MCF 10A (cell line): ENCODE results near the gene ABHD15. TPM values are rescaled to one million over a fixed set of nuclear protein-coding genes. Genes with fewer than 3 reads are reported as not detected.

Source experiments
- Bru-seq: library from RNA; stranded (reverse); fragments of 400-500 nt; gene quantifications from one replicate; lab custom pipeline; 2021; lab: Mats Ljungman, UMichigan
- BruChase-seq, 2 experiments: library from RNA; stranded (reverse); fragments of 400-500 nt; gene quantifications; one replicate each; lab custom pipeline; 2021; lab: Mats Ljungman, UMichigan
- BruUV-seq: library from RNA; stranded (reverse); fragments of 400-500 nt; replicated peaks from 2 replicates; lab custom pipeline; 2021; lab: Mats Ljungman, UMichigan
- CTCF ChIA-PET: fragments of 300-600 bp; sonication (Branson Sonifier 250); formaldehyde crosslinking; extraction: SDS; loops from one replicate; lab custom pipeline; 2021; ENCODE audit warnings: antibody characterized with exemption, inconsistent platforms; lab: Yijun Ruan, JAX
- POLR2A ChIA-PET: fragments of 300-600, 350-650 bp; sonication (Branson Sonifier 250); formaldehyde crosslinking; extraction: SDS; loops from one replicate; lab custom pipeline; 2020; ENCODE audit warnings: antibody characterized with exemption, inconsistent platforms; lab: Yijun Ruan, JAX
- DNase-seq: peaks from one replicate; pipeline ENCODE4 v3.0.0-alpha.2; 2018; ENCODE audit not compliant: unreplicated experiment
- H3K27ac Mint-ChIP-seq: one replicate; pipeline ENCODE4 v1.8.0; 2022; ENCODE audit warnings: mild to moderate bottlenecking, low read depth, mixed read lengths; ENCODE audit not compliant: unreplicated experiment
- H3K27me3 Mint-ChIP-seq: one replicate; pipeline ENCODE4 v1.8.0; 2022; ENCODE audit warnings: mixed read lengths; ENCODE audit not compliant: insufficient read depth, unreplicated experiment
- H3K36me3 Mint-ChIP-seq: one replicate; pipeline ENCODE4 v1.8.0; 2022; ENCODE audit warnings: mild to moderate bottlenecking, moderate library complexity, mixed read lengths; ENCODE audit not compliant: insufficient read depth, unreplicated experiment
- H3K4me1 Mint-ChIP-seq: one replicate; pipeline ENCODE4 v1.8.0; 2022; ENCODE audit warnings: mixed read lengths; ENCODE audit not compliant: insufficient read depth, unreplicated experiment
- H3K4me3 Mint-ChIP-seq: one replicate; pipeline ENCODE4 v1.8.0; 2022; ENCODE audit warnings: mild to moderate bottlenecking, moderate library complexity, mixed read lengths; ENCODE audit not compliant: unreplicated experiment
- H3K9me3 Mint-ChIP-seq: one replicate; pipeline ENCODE4 v1.8.0; 2022; ENCODE audit warnings: mixed read lengths; ENCODE audit not compliant: unreplicated experiment
- intact Hi-C: fragments of 100-400 bp; cut with micrococcal nuclease; formaldehyde crosslinking; loops from 2 replicates; pipeline ENCODE4 v1.14.1; 2022
- long read RNA-seq: library from polyadenylated mRNA; stranded (forward); transcript quantifications from one replicate; pipeline ENCODE4 v2.0.0, GENCODE V29; 2022
- total RNA-seq: library from RNA; stranded (reverse); gene quantifications from 2 replicates; pipeline ENCODE4 v1.2.3, GENCODE V29; 2022
- TF ChIP-seq, protein P1 (sequence below): fragments of 200-600 bp; IDR thresholded peaks from one replicate; pipeline ENCODE4 v1.8.0; 2022; ENCODE audit warnings: antibody characterized with exemption, mild to moderate bottlenecking; ENCODE audit not compliant: unreplicated experiment

The ABHD15 gene, protein sequence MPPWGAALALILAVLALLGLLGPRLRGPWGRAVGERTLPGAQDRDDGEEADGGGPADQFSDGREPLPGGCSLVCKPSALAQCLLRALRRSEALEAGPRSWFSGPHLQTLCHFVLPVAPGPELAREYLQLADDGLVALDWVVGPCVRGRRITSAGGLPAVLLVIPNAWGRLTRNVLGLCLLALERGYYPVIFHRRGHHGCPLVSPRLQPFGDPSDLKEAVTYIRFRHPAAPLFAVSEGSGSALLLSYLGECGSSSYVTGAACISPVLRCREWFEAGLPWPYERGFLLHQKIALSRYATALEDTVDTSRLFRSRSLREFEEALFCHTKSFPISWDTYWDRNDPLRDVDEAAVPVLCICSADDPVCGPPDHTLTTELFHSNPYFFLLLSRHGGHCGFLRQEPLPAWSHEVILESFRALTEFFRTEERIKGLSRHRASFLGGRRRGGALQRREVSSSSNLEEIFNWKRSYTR
- 2.8 and 4.9 TPM in 2 replicates for total RNA-seq
- Bru-seq, nascent RNA: percentile 43 among the genes with signal in this experiment
- percentile 64 among the genes with signal in this experiment for BruChase-seq, experiment 1, labeled RNA remaining after a 6-hour chase
- BruChase-seq, experiment 2, labeled RNA remaining after a 2-hour chase: percentile 57 among the genes with signal in this experiment
- long read RNA-seq, transcript ABHD15-201 (2 exons, 3,592 nt): major isoform, 12 of 12 reads
- long read RNA-seq, partial matches to known transcripts: 0 of 12 reads
- long read RNA-seq, other reads (novel, unspliced or antisense): 0 of 12 reads

DNA sequence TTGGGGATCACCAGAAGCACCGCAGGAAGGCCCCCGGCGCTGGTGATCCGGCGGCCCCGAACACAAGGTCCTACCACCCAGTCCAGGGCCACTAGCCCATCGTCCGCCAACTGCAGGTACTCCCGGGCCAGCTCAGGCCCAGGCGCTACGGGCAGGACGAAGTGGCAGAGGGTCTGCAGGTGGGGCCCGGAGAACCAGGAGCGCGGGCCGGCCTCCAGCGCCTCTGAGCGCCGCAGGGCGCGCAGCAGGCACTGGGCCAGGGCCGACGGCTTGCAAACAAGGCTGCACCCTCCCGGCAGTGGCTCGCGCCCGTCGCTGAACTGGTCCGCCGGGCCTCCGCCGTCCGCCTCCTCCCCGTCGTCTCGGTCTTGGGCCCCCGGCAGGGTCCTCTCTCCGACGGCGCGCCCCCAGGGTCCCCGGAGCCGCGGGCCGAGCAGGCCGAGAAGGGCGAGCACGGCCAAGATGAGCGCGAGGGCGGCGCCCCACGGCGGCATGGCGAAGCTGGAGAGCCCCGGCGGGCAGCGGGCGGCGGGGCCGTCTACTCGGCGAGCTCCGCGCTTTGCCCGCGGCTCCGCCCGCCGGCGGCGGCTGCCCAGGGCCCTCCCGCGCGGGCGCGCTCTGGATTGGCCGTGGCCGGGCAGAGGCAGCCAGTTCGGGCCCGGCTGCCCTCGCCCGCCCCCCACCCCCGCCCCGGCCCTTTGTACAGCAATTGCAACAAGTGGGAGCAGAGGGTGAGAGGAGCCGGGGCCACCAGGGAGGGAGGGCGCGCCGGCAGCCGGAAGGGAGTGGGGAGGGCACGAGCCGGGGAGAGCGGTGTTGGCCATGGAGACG lies at the start of gene ABHD15:
TSS of gene ABHD15 (minus strand) at position 565 of the 831 bp plus-strand sequence. CDS start at position 494, 71 bp downstream.
- H3K27me3 Mint-ChIP-seq: no peaks in the 10 kb centered on the region
- H3K9me3 Mint-ChIP-seq: no peaks in the 10 kb centered on the region
- H3K36me3 Mint-ChIP-seq: peaks cover 9% of the 10 kb centered on the region
- POLR2A ChIA-PET: interaction anchor here (1.1 to 5.8 kb wide), 12 partner anchors 11 to 391 kb away, joined by 3 to 43 read pairs (median 6); partner anchors contain the start of genes ANKRD13B, SSH2 and TAOK1
- TF ChIP-seq, protein P1, sequence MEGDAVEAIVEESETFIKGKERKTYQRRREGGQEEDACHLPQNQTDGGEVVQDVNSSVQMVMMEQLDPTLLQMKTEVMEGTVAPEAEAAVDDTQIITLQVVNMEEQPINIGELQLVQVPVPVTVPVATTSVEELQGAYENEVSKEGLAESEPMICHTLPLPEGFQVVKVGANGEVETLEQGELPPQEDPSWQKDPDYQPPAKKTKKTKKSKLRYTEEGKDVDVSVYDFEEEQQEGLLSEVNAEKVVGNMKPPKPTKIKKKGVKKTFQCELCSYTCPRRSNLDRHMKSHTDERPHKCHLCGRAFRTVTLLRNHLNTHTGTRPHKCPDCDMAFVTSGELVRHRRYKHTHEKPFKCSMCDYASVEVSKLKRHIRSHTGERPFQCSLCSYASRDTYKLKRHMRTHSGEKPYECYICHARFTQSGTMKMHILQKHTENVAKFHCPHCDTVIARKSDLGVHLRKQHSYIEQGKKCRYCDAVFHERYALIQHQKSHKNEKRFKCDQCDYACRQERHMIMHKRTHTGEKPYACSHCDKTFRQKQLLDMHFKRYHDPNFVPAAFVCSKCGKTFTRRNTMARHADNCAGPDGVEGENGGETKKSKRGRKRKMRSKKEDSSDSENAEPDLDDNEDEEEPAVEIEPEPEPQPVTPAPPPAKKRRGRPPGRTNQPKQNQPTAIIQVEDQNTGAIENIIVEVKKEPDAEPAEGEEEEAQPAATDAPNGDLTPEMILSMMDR: no peak
- intact Hi-C loops: no loop called here
- DNase-seq: peak; percentile 54
- H3K4me1 Mint-ChIP-seq: peaks cover 14% of the 10 kb centered on the region
- BruUV-seq: no TSS peak
- peak within 1 kb of the TSS; percentile 80 for H3K4me3 Mint-ChIP-seq
- CTCF ChIA-PET: interaction anchor here (0.6 to 9.2 kb wide), 8 partner anchors 15 to 599 kb away, joined by 3 to 57 read pairs (median 3); partner anchors contain the start of gene ANKRD13B
- H3K27ac Mint-ChIP-seq: peak within 1 kb of the TSS; percentile 78

DNA sequence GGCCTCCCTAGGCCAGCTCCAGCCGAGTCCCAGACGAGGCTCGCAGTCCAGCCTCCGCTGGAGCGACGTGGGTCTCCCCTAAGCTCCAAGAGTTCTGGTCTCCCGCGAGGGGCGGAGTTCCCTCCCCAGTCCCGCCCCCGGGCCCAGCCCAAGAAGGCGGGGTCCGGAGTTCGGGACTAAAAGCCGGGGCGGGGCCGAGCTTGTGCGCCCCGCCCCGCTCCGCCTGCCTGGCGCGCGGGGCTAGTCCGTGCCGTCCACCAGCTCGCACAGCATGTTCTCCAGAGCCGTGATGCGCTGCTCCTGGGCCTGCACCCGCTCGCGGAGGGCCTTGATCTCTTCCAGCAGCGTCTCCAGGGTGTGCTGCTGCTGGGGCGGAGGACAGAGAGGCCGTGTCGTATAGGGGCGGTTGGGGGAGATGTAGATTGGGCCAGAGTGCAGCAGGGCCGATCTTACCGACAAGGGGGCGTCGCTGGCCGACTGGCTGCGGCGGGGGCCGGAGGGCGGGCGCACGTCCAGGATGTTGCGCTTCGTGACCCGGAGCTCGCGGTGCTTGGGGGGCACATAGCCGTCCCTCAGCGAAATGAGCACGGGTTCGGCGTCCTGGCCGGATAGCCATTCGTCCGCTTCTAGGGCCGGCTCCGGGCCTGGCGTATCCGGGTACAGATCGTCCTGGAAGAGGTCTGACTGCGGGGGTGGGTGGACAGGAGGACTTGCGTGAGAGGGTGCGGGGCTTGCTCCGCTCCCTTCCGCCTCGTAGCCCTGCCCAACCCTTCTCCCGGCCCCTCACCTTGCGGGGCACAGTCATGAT lies 48.9 kb upstream of the ABHD15 start:
- no peaks in the 10 kb centered on the region for H3K9me3 Mint-ChIP-seq

DNA sequence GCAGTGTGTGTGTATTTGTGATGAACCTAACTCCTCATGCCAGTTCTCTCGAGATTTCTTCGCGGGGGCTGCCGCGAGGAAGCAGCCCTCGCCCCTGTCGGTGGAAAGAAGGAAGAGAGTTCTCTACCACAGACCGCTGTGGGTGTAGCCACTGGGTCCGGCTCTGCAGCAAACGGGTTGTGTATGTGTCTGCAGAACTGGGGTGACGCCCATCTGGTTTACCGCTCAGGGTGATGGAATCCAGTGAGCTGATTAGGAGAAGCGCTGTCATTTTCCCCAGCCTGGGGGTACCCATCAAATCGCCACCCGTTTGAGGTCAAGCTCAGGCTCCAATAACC lies 48.2 kb upstream of the ABHD15 start:
- ChIA-PET CTCF (interaction anchor here (0.8 kb wide), 1 partner anchor 34 kb away, joined by 5 read pairs; no protein-coding TSS in a partner anchor), POLR2A (interaction anchor here (0.5 kb wide), 1 partner anchor 167 kb away, joined by 3 read pairs; no protein-coding TSS in a partner anchor)
- no peak for DNase-seq
- H3K27ac Mint-ChIP-seq: no peak overlapping the region
- peaks cover 8% of the 10 kb centered on the region for H3K4me1 Mint-ChIP-seq
- intact Hi-C loops: no loop called here
- no TSS peak for BruUV-seq
- no peaks in the 10 kb centered on the region for H3K27me3 Mint-ChIP-seq
- no peaks in the 10 kb centered on the region for H3K9me3 Mint-ChIP-seq
- no peak overlapping the region for H3K4me3 Mint-ChIP-seq
- no peaks in the 10 kb centered on the region for H3K36me3 Mint-ChIP-seq
- TF ChIP-seq, protein P1: no peak

More for the DNA sequence above, 48.9 kb upstream of the ABHD15 start:
- CTCF ChIA-PET: interaction anchor here (0.6 to 0.8 kb wide), 2 partner anchors 9 to 82 kb away, joined by 3 read pairs; no protein-coding TSS in a partner anchor
- TF ChIP-seq, protein P1: no peak
- POLR2A ChIA-PET: interaction anchor here (1.0 kb wide), 1 partner anchor 8 kb away, joined by 5 read pairs; no protein-coding TSS in a partner anchor
- H3K27ac Mint-ChIP-seq: no peak overlapping the region
- H3K36me3 Mint-ChIP-seq: no peaks in the 10 kb centered on the region
- BruUV-seq: no TSS peak
- DNase-seq: peak; percentile 62
- peak overlapping the region; percentile 19 for H3K4me3 Mint-ChIP-seq
- intact Hi-C loops: no loop called here
- no peaks in the 10 kb centered on the region for H3K27me3 Mint-ChIP-seq
- H3K4me1 Mint-ChIP-seq: peaks cover 15% of the 10 kb centered on the region
